ENCODE measurements around the gene FAM161B. TPM values are rescaled to one million over a fixed set of nuclear protein-coding genes. Genes with fewer than 3 reads are reported as not detected.

FAM161B gene
- total and polyA plus RNA-seq, 2 of the 8 experiments (the other 6 are each of a cell fraction or from before 2014, with no cell fraction given): 0.14 to 0.32 TPM

- TF ChIP-seq, protein P1, sequence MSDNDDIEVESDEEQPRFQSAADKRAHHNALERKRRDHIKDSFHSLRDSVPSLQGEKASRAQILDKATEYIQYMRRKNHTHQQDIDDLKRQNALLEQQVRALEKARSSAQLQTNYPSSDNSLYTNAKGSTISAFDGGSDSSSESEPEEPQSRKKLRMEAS (IDR thresholded peaks at IDR 0.05): no peak
- no peak for TF ChIP-seq TCF12 (IDR thresholded peaks at IDR 0.05; ENCODE audit: low read depth, low read length)
Measured at GRCh38 chr14:73977896-73978295, 28.0 kb upstream of the FAM161B start (continued).
